Progenitor cell of endocrine pancreas (in vitro differentiated cells): ENCODE measurements around the gene ARID5B. TPM values are rescaled to one million over a fixed set of nuclear protein-coding genes. Genes with fewer than 3 reads are reported as not detected.

Experiments
- DNase-seq: peaks from one replicate; pipeline ENCODE4 v3.0.0; 2021; ENCODE audit warnings: low spot score; ENCODE audit not compliant: unreplicated experiment
- H3K27ac Mint-ChIP-seq: 2 replicates; pipeline ENCODE4 v1.8.0; 2021; ENCODE audit warnings: mild to moderate bottlenecking, moderate library complexity, mixed read lengths
- H3K27me3 Mint-ChIP-seq: 2 replicates; pipeline ENCODE4 v1.8.0; 2021; ENCODE audit warnings: mixed read lengths
- H3K36me3 Mint-ChIP-seq: 2 replicates; pipeline ENCODE4 v1.8.0; 2022; ENCODE audit warnings: mixed read lengths; ENCODE audit not compliant: insufficient read depth
- H3K4me1 Mint-ChIP-seq: 2 replicates; pipeline ENCODE4 v1.8.0; 2021; ENCODE audit warnings: low read depth, mixed read lengths
- H3K4me3 Mint-ChIP-seq: 2 replicates; pipeline ENCODE4 v1.8.0; 2021; ENCODE audit warnings: low read depth, mild to moderate bottlenecking, moderate library complexity, mixed read lengths
- H3K9me3 Mint-ChIP-seq: 2 replicates; pipeline ENCODE4 v1.8.0; 2021; ENCODE audit warnings: low read depth, mixed read lengths
- total RNA-seq: library from RNA; stranded (reverse); gene quantifications from 2 replicates; pipeline ENCODE4 v1.2.1, GENCODE V29; 2021
- TF ChIP-seq, protein P1 (sequence below): fragments of 200-600 bp; sonication (generic); IDR thresholded peaks from one replicate; pipeline ENCODE4 v1.5.0; 2021; ENCODE audit warnings: antibody characterized with exemption, mild to moderate bottlenecking; ENCODE audit not compliant: unreplicated experiment

ARID5B gene
- total RNA-seq, 1 donor from 2014 or later, result 19.7 TPM

DNA sequence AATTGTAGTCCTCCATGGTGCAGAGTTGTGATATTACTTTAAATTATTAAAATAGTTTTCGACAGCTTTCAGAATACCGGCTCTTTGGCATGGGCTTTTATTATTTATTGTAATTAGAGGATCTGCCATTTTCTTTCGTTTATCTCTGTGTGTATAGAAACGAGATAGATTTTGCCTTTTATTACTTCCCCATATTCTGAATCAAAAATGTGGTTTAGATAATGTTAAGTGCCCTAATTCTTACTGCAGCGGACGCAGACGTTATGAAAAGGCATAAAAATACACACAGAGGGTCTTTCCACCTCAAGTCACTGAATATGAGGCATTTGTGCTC, 1.9 kb upstream of the ARID5B start:
- Mint-ChIP-seq H3K9me3 (no peaks in the 10 kb centered on the region), H3K4me1 (peaks cover 35% of the 10 kb centered on the region), H3K27ac (no peak overlapping the region)

DNA sequence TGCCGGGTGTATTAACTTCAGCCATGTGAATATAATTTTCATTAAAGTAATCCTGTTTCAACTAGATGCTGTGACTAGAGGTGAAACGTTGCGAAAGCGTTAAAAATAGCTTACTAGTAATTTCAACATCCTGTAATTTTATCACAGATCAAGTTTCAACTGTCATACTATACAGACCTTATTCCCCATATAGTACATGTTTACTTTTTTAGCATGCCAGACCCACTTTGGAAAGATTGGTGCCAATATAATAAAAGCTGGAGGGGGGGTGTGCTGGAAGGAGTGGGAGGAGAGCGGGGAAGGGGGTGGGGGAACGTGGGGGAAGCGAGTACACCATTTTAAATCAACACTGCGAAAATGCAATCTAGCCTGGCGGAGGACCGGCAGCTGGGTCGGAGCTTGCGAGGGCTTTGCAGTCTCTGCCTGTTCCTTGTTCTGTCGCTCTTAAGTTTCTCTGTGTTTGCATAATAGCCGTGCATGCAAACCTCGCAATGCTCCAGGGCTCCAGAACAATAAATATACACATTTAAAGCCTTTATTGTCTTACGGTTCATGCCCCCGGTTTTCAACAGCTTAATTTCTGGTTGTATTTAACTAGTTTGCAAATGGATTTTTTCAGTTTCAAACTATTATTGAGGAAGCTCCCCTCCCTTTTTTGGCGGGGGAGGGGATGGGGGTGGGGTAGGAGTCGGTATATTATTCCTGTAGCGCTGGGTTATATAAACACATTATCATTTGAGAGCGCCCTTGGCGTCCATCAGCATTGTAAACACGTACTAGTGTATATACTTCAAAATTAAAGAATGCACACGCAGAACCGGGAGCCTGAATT, 1.3 kb upstream of the ARID5B start:
- DNase-seq, result no peak
- Mint-ChIP-seq H3K4me1 (peaks cover 40% of the 10 kb centered on the region), H3K27me3 (peaks cover 7% of the 10 kb centered on the region), H3K9me3 (no peaks in the 10 kb centered on the region), H3K27ac (peak overlapping the region; percentile 81), H3K4me3 (peak overlapping the region; percentile 87), H3K36me3 (no peaks in the 10 kb centered on the region)
- TF ChIP-seq, protein P1, sequence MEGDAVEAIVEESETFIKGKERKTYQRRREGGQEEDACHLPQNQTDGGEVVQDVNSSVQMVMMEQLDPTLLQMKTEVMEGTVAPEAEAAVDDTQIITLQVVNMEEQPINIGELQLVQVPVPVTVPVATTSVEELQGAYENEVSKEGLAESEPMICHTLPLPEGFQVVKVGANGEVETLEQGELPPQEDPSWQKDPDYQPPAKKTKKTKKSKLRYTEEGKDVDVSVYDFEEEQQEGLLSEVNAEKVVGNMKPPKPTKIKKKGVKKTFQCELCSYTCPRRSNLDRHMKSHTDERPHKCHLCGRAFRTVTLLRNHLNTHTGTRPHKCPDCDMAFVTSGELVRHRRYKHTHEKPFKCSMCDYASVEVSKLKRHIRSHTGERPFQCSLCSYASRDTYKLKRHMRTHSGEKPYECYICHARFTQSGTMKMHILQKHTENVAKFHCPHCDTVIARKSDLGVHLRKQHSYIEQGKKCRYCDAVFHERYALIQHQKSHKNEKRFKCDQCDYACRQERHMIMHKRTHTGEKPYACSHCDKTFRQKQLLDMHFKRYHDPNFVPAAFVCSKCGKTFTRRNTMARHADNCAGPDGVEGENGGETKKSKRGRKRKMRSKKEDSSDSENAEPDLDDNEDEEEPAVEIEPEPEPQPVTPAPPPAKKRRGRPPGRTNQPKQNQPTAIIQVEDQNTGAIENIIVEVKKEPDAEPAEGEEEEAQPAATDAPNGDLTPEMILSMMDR, result no peak

More for the DNA sequence above, 1.9 kb upstream of the ARID5B start:
- peak overlapping the region; percentile 87 for H3K4me3 Mint-ChIP-seq
- no peaks in the 10 kb centered on the region for H3K36me3 Mint-ChIP-seq
- H3K27me3 Mint-ChIP-seq, result peaks cover 7% of the 10 kb centered on the region
- TF ChIP-seq, protein P1, result no peak
- no peak for DNase-seq

DNA sequence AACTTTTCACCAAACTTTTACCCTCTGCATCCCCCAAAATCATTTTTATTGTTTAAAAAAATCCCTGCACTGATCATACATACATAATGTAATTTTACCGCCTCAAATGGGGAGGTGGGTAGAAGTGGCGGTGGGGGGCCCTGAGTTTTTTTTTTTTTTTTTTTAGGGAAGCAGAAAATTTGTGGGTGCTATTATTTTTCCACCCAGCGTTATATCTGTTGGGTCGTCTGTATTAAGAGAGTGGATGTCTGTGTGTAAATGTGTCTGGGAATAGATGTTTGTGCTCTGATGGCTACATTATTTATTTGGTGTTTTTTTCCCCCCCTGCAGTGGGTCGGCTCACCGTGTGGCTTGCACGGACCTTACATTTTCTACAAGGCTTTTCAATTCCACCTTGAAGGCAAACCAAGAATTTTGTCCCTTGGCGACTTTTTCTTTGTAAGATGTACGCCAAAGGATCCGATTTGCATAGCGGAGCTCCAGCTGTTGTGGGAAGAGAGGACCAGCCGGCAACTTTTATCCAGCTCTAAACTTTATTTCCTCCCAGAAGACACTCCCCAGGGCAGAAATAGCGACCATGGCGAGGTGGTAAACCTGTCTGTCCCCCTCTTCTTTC, 438 bp downstream of the ARID5B start:
- Mint-ChIP-seq H3K27ac (peak overlapping the region; percentile 100), H3K9me3 (no peaks in the 10 kb centered on the region), H3K4me3 (peak overlapping the region; percentile 87), H3K4me1 (peaks cover 39% of the 10 kb centered on the region), H3K36me3 (no peaks in the 10 kb centered on the region), H3K27me3 (peaks cover 7% of the 10 kb centered on the region)
- no peak for DNase-seq
- TF ChIP-seq, protein P1, result no peak

DNA sequence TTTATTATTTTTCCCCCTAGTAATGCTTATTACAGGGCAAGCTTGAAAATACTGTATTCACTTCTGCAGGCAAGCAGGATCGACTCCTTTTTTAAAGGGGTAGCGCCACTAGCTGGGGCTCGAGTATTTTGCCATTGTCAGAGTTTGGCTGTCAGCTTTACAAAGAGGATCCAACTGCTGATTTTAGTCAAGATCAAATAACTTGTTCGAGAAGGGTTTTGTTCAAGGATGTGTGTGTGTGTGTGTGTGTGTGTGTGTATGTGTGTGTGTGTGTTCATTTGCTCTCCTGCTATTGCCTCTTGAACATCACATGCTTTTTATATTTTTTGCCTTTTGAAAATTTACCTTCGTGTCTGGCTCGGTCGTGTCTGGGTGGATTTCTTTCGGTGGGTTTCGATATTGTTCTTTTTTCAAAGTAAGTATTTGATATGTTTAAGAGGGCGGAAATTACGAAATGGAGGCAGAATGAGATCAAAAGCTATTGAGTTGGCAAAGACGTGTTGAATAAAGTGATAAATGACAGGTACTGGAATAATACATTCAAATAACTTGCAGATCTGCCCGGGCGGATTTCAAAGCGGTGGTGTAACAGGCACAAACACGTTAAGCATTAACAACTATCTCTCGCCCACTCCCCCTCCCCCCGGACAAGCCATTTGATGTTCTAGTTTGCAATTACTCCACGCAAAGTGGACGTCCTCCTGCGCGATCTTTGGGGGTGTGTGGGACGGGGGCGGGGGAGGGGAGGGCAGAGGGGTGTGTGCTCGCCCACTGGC, 1.1 kb downstream of the ARID5B start:
- no peak for DNase-seq
- peak overlapping the region; percentile 100 for H3K27ac Mint-ChIP-seq
- peaks cover 7% of the 10 kb centered on the region for H3K27me3 Mint-ChIP-seq
- no peaks in the 10 kb centered on the region for H3K9me3 Mint-ChIP-seq
- peaks cover 35% of the 10 kb centered on the region for H3K4me1 Mint-ChIP-seq
- TF ChIP-seq, protein P1, result no peak
- H3K4me3 Mint-ChIP-seq, result peak overlapping the region; percentile 87
- no peaks in the 10 kb centered on the region for H3K36me3 Mint-ChIP-seq

DNA sequence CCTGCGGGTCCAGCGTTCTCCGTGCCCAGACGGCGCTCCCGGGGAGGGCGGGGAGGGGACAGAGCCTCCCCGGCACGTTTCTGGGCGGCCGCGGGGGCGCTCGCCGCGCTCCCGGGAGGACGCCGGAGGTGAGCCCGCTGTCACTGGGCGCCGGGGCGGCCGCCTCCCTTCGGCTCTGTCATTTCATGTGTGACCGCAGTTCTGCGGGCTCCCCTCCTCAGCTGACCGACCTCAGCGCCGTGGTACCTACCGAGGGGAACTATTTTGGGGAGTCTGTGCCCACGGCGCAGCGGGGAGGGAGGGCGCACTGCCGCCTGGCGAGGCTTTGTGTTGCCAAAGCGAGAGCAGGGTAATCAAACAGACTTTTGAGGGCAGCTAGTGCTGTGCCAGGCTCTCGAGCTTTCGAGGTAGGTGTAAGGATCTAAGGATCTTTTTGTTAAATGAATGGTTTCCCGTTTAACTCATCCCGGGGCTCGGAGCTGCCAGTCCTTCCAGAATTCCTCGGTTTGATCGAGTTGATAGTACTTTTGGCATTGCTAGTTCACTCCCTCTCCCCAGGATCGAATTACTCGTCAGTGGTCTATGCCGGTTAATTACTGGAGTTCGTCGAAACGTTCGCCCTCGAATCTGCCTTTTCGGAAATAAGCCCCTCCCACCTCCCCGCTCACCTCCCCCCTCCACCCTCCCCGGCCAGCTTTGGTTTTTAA, 1.9 kb downstream of the ARID5B start:
- Mint-ChIP-seq H3K27me3 (peaks cover 7% of the 10 kb centered on the region), H3K4me1 (peaks cover 27% of the 10 kb centered on the region), H3K36me3 (peaks cover 1% of the 10 kb centered on the region), H3K9me3 (no peaks in the 10 kb centered on the region), H3K4me3 (peak overlapping the region; percentile 87), H3K27ac (peak overlapping the region; percentile 94)
- DNase-seq, result peak; percentile 31
- TF ChIP-seq, protein P1, result peak; percentile 33
